ENCODE measurements around the gene BEAN1. TPM values are rescaled to one million over a fixed set of nuclear protein-coding genes. Genes with fewer than 3 reads are reported as not detected.

Gene BEAN1
- total and polyA plus RNA-seq, 9 of the 15 experiments (the other 6 are each of a cell fraction or from before 2014, with no cell fraction given), result not detected

GRCh38 chr16:66508248-66508913 is 81.3 kb downstream of the BEAN1 start:
- Histone ChIP-seq H3K36me3 (ENCODE audit: control insufficient read depth, insufficient read depth, low read length) (no peaks in the 10 kb centered on the region; the same call in 2 of the 3 replicates), H3K4me1 (replicated peaks in 1 of 2; ENCODE audit: control insufficient read depth in 2 of 2, insufficient read depth in 2 of 2, low read length in 2 of 2) (peaks cover 10 to 13% of the 10 kb centered on the region in 2 experiments; a peak in 3 of 5 replicates), H3K4me3 (no peak overlapping the region), H3K9me3 (replicated peaks; ENCODE audit: control insufficient read depth, insufficient read depth, low read depth, low read length) (no peaks in the 10 kb centered on the region), H3K27ac (ENCODE audit: extremely low read depth, low read depth, low read length) (no peak overlapping the region), H3K9ac (ENCODE audit: insufficient read depth in 1 of 2, low read depth in 2 of 2, low read length in 2 of 2) (no peak overlapping the region), H2AFZ (ENCODE audit: low read depth, low read length) (no peak overlapping the region), H3K79me2 (ENCODE audit: control insufficient read depth, insufficient read depth, low read length) (no peaks in the 10 kb centered on the region), H3K4me2 (ENCODE audit: insufficient read depth, low read length) (no peak overlapping the region), H4K20me1 (replicated peaks; ENCODE audit: control insufficient read depth, insufficient read depth, low read length) (no peaks in the 10 kb centered on the region), H3K9me1 (ENCODE audit: control insufficient read depth, insufficient read depth, low read length) (no peaks in the 10 kb centered on the region), H3K27me3 (ENCODE audit: control insufficient read depth in 2 of 2, insufficient read depth in 2 of 2, low read length in 2 of 2) (no peaks in the 10 kb centered on the region)
- CTCF ChIA-PET (ENCODE audit: low intra/inter-chr PET ratio), result no interaction called here
- FAIRE-seq, result no peak
- POLR2A ChIA-PET, result interaction anchor here (0.8 kb wide), 1 partner anchor 21 kb away, joined by 4 read pairs; no protein-coding TSS in a partner anchor
- DNase-seq (ENCODE audit: extremely low read depth in 1 of 4, low spot score in 3 of 4), result no peak
- 40% methylated on average over 7 of the region's 7 CpGs for WGBS (ENCODE audit: insufficient coverage, low coverage, missing lambda C conversion rate)
- ATAC-seq, result no peak
- no peak for TF ChIP-seq LCOR (CRISPR knock-in tag; IDR thresholded peaks at IDR 0.05)
- TF ChIP-seq CHD1 (IDR thresholded peaks at IDR 0.05; ENCODE audit: low read length), result no peak
- TF ChIP-seq HOMEZ (CRISPR knock-in tag; IDR thresholded peaks at IDR 0.05), result no peak
- no peak for TF ChIP-seq ERF (CRISPR knock-in tag; IDR thresholded peaks at IDR 0.05)
- no peak for TF ChIP-seq ELF1 (tag; IDR thresholded peaks at IDR 0.05)
- TF ChIP-seq OTX1 (CRISPR knock-in tag; IDR thresholded peaks at IDR 0.05), result no peak
- no peak for TF ChIP-seq SUPT5H (IDR thresholded peaks at IDR 0.05)
- intact Hi-C loops (cut with micrococcal nuclease) (no loop called here), in situ Hi-C loops (cut with MboI) (no loop called here)
- no TSS peak for BruUV-seq (replicated peaks)

Data from K562 (cell line).